Left cardiac atrium (tissue), 4 donors: ENCODE data around the gene SLC4A5. TPM values are rescaled to one million over a fixed set of nuclear protein-coding genes. Genes with fewer than 3 reads are reported as not detected.

Experiments
- ATAC-seq, 2 donors: fragments of 200-7000 bp; cut with Tn5 transposase; one replicate each; pipeline ENCODE4 v1.9.1; 2020; ENCODE audit warnings: mild to moderate bottlenecking in 2 of 2, moderate library complexity in 2 of 2
- DNase-seq: peaks from one replicate; pipeline ENCODE4 v3.0.0-alpha.2; 2020
- intact Hi-C, 2 donors: fragments of 100-400 bp; cut with DNase I; formaldehyde crosslinking; loops; one replicate each; pipeline versions ENCODE4 v1.14.1 to v1.15.1; 2022 to 2023
- total RNA-seq, 2 donors: library from RNA; stranded (reverse); fragmentation: NEBNext Ultra II Directional; extraction: Animal tissue kit (Norgen Biotek cat#: 25700); gene quantifications; one replicate each; pipeline ENCODE4 v1.2.1, GENCODE V29; 2021
- donor health status: DM: no; HTN: yes; CAD: no.
- donor health status: DM: no; HTN: yes; CAD: no; lungs with severe emphysema.
- donor health status: DM: yes; HTN: yes; CAD: no.
- donor health status: Dilated cardiomyopathy.

SLC4A5 gene
- total RNA-seq, 2 donors from 2014 or later, result 1.2 to 1.7 TPM

DNA sequence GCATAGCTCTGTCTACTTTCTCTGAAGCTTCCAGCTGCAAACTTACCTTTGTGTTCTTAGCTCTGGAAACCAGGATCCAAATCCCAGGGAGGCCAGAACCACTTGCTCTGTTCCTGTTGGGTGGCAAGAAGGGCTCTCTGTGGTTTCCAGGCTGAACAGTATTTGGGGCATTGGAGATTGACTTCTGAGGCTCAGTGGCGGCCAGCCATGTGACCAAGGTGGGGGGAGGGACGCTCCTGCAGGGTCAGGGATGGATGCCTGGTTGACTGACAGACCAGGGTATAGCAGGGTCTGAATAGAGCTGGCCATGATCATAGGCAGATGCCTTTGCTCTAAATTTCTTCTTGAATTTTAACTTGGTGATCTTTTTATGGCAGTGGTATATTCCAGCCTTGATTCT, 15.1 kb downstream of the SLC4A5 start:
- DNase-seq (no peak), ATAC-seq (no peak)
- intact Hi-C loops, result loop anchor here in 1 of 2 donors (5.0 kb wide), 1 partner anchor 496 kb away; no protein-coding TSS in a partner anchor

GRCh38 chr2:74327627-74328026, 15.6 kb downstream of the SLC4A5 start:
- intact Hi-C loops, result loop anchor here in 1 of 2 donors (5.0 kb wide), 1 partner anchor 495 kb away; no protein-coding TSS in a partner anchor
- ATAC-seq (no peak), DNase-seq (no peak)

GRCh38 chr2:74327199-74327598, 16.0 kb downstream of the SLC4A5 start:
- DNase-seq, result no peak
- intact Hi-C loops, result loop anchor here in 1 of 2 donors (5.0 kb wide), 1 partner anchor 495 kb away; no protein-coding TSS in a partner anchor
- no peak for ATAC-seq

DNA sequence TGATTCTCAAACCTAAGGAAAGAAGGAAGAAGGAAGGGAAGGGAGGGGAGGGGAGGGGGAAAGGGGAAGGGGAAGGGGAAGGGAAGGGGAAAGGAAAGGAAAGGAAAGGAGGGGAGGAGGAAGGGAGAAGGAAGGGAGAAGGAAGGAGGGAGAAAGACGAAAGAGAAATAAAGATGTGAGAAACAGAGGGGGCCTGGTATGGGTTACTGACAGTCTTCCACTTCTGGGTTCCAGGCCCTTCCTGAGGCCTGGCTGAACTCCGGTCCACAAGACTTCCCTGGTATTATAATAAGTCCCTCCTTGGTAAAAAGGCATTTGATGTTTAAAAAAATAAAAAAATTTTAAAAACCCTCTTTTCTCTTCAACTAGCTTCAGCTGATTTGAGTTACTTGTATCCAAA, 17.4 kb downstream of the SLC4A5 start:
- ATAC-seq (no peak), DNase-seq (no peak)
- intact Hi-C loops, result loop anchor here in 1 of 2 donors (5.0 kb wide), 1 partner anchor 494 kb away; no protein-coding TSS in a partner anchor

DNA sequence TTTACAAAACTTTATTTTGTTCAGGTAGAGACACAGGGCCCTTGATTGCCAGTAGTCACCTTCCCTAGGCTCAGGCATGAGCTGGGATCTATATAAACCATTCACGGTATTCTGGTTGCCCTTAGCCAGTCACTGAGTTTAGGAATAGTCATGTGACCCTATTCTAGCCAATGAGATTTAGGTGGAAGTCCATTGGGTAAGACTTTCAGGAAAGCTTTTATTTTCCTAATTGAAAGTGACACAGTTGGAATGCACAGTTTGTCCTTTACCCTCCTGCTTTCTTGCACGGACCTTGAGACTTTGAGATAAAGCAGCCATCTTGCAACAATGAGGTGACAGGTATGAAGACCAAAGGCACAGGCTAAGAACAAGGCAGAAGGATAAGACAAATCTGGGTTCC, 21.5 kb downstream of the SLC4A5 start:
- intact Hi-C loops, result no loop called here
- no peak for DNase-seq
- no peak for ATAC-seq

DNA sequence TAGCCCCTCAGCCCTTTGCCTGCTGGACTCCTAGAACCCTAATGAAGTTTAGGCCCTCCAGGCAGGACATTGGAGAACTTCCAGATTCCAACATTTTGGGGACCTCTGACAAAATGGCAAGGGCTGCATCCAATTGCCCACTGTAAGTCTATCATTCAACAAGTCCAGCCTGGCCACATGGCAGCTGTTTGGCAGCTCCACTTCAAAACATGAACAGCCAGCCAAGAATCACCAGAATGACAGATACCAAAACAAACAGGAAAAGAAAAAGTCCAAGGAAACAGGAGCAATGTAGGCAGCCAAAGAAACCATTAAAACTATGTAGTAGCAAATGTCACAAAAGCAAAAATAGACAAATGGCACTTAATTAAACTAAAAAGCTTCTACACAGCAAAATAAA, 25.5 kb downstream of the SLC4A5 start:
- intact Hi-C loops, result no loop called here
- DNase-seq (no peak), ATAC-seq (no peak)

DNA sequence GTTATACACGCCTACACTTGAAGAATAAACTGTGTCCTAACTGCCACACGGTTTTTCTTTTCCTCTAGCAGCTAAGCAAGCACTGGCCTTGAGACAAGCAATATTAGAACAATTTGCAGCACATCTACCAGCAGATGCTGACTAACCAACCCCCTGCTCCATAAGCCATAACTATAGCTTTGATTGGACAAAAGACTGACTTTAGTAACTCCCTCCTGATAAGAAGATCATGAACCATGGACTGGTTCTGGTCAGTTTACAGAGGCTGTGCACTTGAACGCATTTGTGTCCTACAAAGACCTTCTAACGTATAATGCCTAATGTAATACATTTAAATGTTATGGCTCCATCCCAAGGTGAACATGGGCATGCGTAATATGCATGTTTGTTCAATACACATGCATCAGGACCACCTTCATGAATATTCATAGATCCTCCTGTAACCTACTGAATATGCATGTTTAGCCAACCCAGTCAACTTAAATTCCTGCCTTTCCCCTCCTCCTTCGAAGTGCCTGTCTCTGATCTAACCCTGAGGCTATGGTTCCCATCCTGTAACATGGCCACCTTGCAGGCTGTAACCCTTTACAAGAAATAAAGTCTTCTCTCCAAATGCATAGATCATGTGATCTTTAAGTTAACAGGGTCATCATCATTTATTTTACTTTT, 26.5 kb downstream of the SLC4A5 start:
- intact Hi-C loops, result no loop called here
- no peak for DNase-seq
- no peak for ATAC-seq

GRCh38 chr2:74314107-74314506, 29.1 kb downstream of the SLC4A5 start:
- intact Hi-C loops, result no loop called here
- no peak for DNase-seq
- no peak for ATAC-seq

DNA sequence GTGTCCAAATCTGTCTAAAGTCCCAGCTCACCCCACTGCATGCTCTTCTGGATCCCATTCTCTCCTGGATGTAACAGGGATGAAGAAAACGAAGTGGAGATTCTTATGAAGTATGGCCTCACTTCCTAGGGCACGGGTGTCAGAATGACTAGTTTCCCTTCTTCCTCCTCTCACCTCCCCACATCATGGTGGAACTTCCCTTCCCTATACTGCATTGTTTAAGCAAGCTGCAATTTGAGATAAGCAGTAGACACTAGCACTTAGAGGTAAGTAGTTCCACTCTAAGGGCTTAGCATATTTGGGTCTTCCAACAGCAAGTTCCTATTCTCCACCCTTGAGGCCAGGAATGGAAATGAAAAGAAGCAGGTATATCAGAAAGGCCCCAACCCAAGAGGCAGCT, 29.7 kb downstream of the SLC4A5 start:
- DNase-seq (no peak), ATAC-seq (no peak)
- intact Hi-C loops, result no loop called here

- no peak for ATAC-seq
- intact Hi-C loops, result no loop called here
- DNase-seq, result no peak
Observed at GRCh38 chr2:74312913-74313312, 30.3 kb downstream of the SLC4A5 start.

DNA sequence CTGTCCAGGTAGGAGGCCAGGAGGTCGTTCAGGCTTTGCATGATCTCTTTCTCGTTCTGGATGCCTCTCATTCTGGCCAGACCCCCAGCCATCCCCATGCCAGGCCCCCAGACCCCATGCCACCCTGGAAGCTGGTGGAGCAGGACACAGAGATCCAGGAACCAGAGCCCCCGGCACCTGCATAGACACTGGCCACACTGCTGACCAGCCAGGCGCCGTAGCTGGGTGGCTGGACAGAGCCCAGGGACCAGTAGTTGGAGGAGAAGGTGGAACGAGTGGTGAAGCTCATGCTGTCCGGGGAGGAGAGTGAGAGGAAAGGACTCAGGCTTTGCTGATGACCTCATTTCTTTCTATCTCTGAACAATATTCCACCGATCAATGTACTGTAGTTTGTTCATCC, 35.5 kb downstream of the SLC4A5 start:
- intact Hi-C loops, result no loop called here
- no peak for DNase-seq
- no peak for ATAC-seq

- DNase-seq, result no peak
- ATAC-seq, result no peak
- intact Hi-C loops, result no loop called here
Observed at GRCh38 chr2:74304332-74305148, 38.7 kb downstream of the SLC4A5 start.

GRCh38 chr2:74302865-74303264, 40.4 kb downstream of the SLC4A5 start:
- DNase-seq (no peak), ATAC-seq (no peak)

DNA sequence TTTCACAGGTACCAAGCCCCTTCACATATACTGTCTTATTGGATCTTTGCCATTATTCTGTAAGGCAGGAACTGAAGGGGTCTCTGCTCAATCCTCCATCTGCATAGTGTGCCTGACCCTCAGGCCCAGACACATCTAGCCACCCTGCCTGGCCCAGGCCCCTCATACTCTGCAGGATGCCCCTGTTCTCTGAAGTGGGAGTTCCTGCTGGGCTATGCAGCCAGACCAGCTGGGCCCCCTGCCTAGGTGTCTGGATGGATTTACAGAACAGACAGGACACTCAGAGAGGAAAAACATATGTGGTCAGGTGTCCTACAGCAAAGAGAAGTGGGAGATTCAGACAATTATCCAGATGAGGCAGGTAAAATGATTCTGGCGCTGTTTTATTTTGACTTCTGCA, 42.0 kb downstream of the SLC4A5 start:
- intact Hi-C loops, result no loop called here
- no peak for DNase-seq
- ATAC-seq, result no peak

More at GRCh38 chr2:74302865-74303264, 40.4 kb downstream of the SLC4A5 start:
- intact Hi-C loops, result no loop called here

DNA sequence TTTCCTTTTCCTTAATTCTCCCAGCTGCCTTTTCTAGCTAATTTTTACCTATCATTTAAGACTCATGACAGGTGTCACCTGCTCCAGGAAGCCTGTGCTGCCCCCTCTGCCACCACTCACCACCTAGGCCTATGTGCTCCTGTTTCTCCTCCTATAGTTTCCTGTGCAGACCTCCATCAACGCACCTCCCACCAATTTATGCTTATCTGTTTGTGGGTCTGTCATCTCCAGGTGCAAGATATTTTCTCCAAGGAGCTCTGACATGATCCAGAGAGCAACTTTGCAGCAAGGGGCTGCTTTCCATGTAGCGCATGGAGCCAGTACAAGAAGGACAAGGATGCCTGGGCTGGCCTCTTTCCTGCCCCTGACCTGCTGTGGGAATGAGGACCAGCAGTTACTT, 42.7 kb downstream of the SLC4A5 start:
- intact Hi-C loops, result no loop called here
- DNase-seq (no peak), ATAC-seq (no peak)

GRCh38 chr2:74297950-74298349, 45.3 kb downstream of the SLC4A5 start:
- intact Hi-C loops, result no loop called here
- ATAC-seq, result no peak
- no peak for DNase-seq

DNA sequence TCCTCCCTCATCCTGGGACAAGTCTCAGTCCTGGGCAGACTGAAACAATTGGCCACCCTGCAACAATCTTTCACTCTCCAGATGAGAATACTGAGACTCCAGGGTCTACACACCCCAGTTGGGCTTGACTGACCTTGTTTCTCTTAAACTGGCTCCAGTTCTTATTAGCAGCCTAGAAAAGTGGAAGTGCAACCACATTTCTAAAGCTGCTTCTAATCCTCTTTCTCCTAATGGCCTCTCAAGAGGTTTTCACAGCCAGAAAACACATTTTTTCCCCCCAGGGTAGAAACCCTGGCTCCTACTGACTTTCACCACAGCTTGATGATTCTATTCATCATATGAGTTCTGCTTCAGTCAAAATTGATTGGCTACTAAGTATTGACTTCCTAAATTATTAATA, 45.8 kb downstream of the SLC4A5 start:
- ATAC-seq (no peak), DNase-seq (no peak)

GRCh38 chr2:74293191-74293991, 49.8 kb downstream of the SLC4A5 start:
- ATAC-seq, result no peak
- no peak for DNase-seq
- intact Hi-C loops, result no loop called here

More for the DNA sequence above, 45.8 kb downstream of the SLC4A5 start:
- intact Hi-C loops, result no loop called here

DNA sequence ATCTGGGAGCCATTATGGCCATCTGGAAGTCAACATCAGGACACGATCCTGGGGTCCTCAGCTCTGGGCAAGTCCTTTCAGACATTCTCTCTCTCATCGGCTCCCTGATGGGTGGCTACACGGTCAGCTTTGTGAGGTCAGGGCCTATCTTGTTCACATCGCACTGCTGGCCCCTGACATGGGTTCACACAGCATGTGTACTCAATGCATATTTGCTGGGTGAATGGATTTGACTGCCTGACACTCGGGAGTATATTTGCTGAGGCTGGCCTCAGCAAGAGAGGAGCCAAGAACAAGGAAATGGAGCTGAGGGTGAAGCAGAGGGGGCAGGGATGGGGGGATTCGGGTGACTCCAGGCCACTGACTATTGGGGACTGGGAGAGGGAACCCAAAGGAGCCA, 50.5 kb downstream of the SLC4A5 start:
- intact Hi-C loops, result no loop called here
- DNase-seq, result no peak
- ATAC-seq, result no peak
